Measurements from ENCODE around the gene ICOS. TPM values are rescaled to one million over a fixed set of nuclear protein-coding genes. Genes with fewer than 3 reads are reported as not detected.

ICOS gene
- total and polyA plus RNA-seq, 2 donors (not counting 3 experiments of a cell fraction or from before 2014, with no cell fraction given): not detected

DNA sequence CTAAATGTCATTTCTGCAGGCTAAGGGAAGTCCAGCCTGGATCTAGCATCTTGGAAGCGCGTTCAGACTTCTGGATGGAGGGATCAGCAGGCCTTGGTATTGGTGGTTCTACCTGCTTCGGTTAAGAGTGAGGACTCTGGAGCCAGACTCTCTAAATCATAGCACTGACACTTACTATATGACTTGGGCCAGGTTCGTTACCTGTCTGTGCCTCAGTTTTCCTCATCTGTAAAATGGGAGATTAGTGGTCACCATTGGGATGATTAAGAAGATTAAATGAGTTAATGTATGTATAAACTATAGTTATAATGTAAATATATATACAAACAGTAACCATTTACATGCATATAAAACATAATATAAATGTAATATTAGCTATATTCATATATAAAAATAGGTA lies 995 bp upstream of the ICOS start:
- H3K4me1 ChIP-seq (ENCODE audit: control insufficient read depth, extremely low read depth, insufficient read depth, low read length): no peaks in the 10 kb centered on the region
- ChIA-PET CTCF (no interaction called here), POLR2A (no interaction called here)
- no peak overlapping the region for H3K4me2 ChIP-seq (ENCODE audit: insufficient read depth, low read length)
- H4K20me1 ChIP-seq (replicated peaks; ENCODE audit: control insufficient read depth, extremely low read depth, insufficient read depth, low read length): no peaks in the 10 kb centered on the region
- dilution Hi-C loops (cut with MboI; ENCODE audit: extremely low pct_ligation_motif_present, low sequenced_read_pairs): no loop called here
- H3K27me3 ChIP-seq (ENCODE audit: control insufficient read depth in 2 of 2, insufficient read depth in 2 of 2, low read length in 2 of 2): peaks cover 3 to 7% of the 10 kb centered on the region in 2 experiments
- H3K4me3 ChIP-seq (replicated peaks in 1 of 3; ENCODE audit: insufficient read depth in 1 of 3, low read depth in 1 of 3, low read length in 3 of 3): no peak overlapping the region
- no peak for FAIRE-seq
- H3K9me3 ChIP-seq (replicated peaks; ENCODE audit: control insufficient read depth, insufficient read depth, low read length): no peaks in the 10 kb centered on the region
- no peaks in the 10 kb centered on the region for H3K9me1 ChIP-seq (replicated peaks; ENCODE audit: control insufficient read depth, extremely low read depth, insufficient read depth, low read length)
- no peaks in the 10 kb centered on the region for H3K36me3 ChIP-seq (ENCODE audit: control insufficient read depth in 2 of 2, extremely low read depth in 1 of 2, insufficient read depth in 2 of 2, low read length in 2 of 2)
- intact Hi-C loops (cut with micrococcal nuclease): no loop called here
- H3K79me2 ChIP-seq (ENCODE audit: control insufficient read depth, insufficient read depth, low read length): no peaks in the 10 kb centered on the region
- no peak overlapping the region for H3K27ac ChIP-seq (ENCODE audit: insufficient read depth, low read depth, low read length)
- no peak for DNase-seq (ENCODE audit: low read depth, low spot score)
- TF ChIP-seq EZH2 (IDR thresholded peaks at IDR 0.05; ENCODE audit: borderline replicate concordance, low read depth, low read length, severe bottlenecking): no peak
- TF ChIP-seq JUN (IDR thresholded peaks at IDR 0.05; ENCODE audit: borderline replicate concordance, insufficient read depth, insufficient read length, low read depth): no peak
- TF ChIP-seq FOS (IDR thresholded peaks at IDR 0.05; ENCODE audit: borderline replicate concordance, insufficient read depth, low read length): no peak
- TF ChIP-seq, protein P1, sequence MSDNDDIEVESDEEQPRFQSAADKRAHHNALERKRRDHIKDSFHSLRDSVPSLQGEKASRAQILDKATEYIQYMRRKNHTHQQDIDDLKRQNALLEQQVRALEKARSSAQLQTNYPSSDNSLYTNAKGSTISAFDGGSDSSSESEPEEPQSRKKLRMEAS (IDR thresholded peaks at IDR 0.05; ENCODE audit: insufficient read depth, insufficient read length): no peak
- no peak for TF ChIP-seq GATA2 (IDR thresholded peaks at IDR 0.05; ENCODE audit: insufficient read depth, insufficient read length, low read depth, low read length)
- no TSS peak for BruUV-seq (replicated peaks)
- H2AFZ ChIP-seq (ENCODE audit: low read depth, low read length): no peak overlapping the region
- no peak overlapping the region for H3K9ac ChIP-seq (replicated peaks; ENCODE audit: extremely low read depth, insufficient read depth, low read length)

DNA sequence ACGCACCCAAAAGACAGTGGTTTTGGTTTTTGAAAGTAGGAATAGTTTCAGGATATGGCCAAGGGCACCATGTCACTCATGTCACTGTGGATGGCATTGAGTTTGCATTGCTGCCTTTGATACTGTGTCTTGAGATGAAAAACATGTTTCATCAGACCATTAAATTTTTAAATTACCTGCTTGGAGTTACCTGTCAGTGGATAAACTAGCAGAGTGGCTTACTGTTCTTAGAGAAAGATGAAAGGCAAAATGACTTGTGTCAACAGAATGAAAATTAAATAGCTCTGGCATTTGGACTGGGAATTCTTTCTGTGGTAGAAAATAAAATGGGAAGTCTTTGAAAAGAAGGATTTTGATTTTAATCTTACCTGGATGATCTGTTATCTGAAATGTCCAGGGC lies 386 bp downstream of the ICOS start:
- Histone ChIP-seq H3K36me3 (ENCODE audit: control insufficient read depth in 2 of 2, extremely low read depth in 1 of 2, insufficient read depth in 2 of 2, low read length in 2 of 2) (no peaks in the 10 kb centered on the region), H3K27ac (ENCODE audit: insufficient read depth, low read depth, low read length) (no peak overlapping the region), H3K9ac (replicated peaks; ENCODE audit: extremely low read depth, insufficient read depth, low read length) (no peak overlapping the region), H3K9me1 (replicated peaks; ENCODE audit: control insufficient read depth, extremely low read depth, insufficient read depth, low read length) (no peaks in the 10 kb centered on the region), H2AFZ (ENCODE audit: low read depth, low read length) (no peak overlapping the region), H3K27me3 (ENCODE audit: control insufficient read depth in 2 of 2, insufficient read depth in 2 of 2, low read length in 2 of 2) (peaks cover 3 to 9% of the 10 kb centered on the region in 2 experiments), H3K9me3 (replicated peaks; ENCODE audit: control insufficient read depth, insufficient read depth, low read length) (no peaks in the 10 kb centered on the region), H3K4me3 (replicated peaks in 1 of 3; ENCODE audit: insufficient read depth in 1 of 3, low read depth in 1 of 3, low read length in 3 of 3) (no peak overlapping the region), H3K4me2 (ENCODE audit: insufficient read depth, low read length) (no peak overlapping the region), H3K4me1 (ENCODE audit: control insufficient read depth, extremely low read depth, insufficient read depth, low read length) (no peaks in the 10 kb centered on the region), H3K79me2 (ENCODE audit: control insufficient read depth, insufficient read depth, low read length) (no peaks in the 10 kb centered on the region), H4K20me1 (replicated peaks; ENCODE audit: control insufficient read depth, extremely low read depth, insufficient read depth, low read length) (no peaks in the 10 kb centered on the region)
- ChIA-PET CTCF (no interaction called here), POLR2A (no interaction called here)
- FAIRE-seq: no peak
- intact Hi-C loops (cut with micrococcal nuclease) (no loop called here), dilution Hi-C loops (cut with MboI; ENCODE audit: extremely low pct_ligation_motif_present, low sequenced_read_pairs) (no loop called here)
- no peak for TF ChIP-seq JUN (IDR thresholded peaks at IDR 0.05; ENCODE audit: borderline replicate concordance, insufficient read depth, insufficient read length, low read depth)
- no TSS peak for BruUV-seq (replicated peaks)
- DNase-seq (ENCODE audit: low read depth, low spot score): no peak
